BLaER1 treated with 17β-estradiol and CSF1 and Interleukin-3, amounts not matched to agents 10 nM and 100 nM (cell line): Measurements from ENCODE around the gene ZFP14.
A peak's percentile ranks its signal among the peaks of the same experiment; 100 is the strongest.
"Not testable (repeated sequence)": the region's sequence is repeated elsewhere in the genome, so short reads cannot be mapped to it uniquely, and the experiment has no call there.

Experiments used
- H3K27ac ChIP-seq, 11 experiments: shearing (Covaris generic); formaldehyde crosslinking; 2 replicates each; pipeline ENCODE4 v1.8.1; 2022
- H3K27me3 ChIP-seq, 11 experiments: shearing (Covaris generic); formaldehyde crosslinking; 2 replicates each; pipeline ENCODE4 v1.8.1; 2022
- H3K36me3 ChIP-seq, 11 experiments: shearing (Covaris generic); formaldehyde crosslinking; 2 replicates each; pipeline ENCODE4 v1.8.1; 2022
- H3K4me1 ChIP-seq, 10 experiments: shearing (Covaris generic); formaldehyde crosslinking; 2 replicates each; pipeline ENCODE4 v1.8.1; 2022
- H3K4me2 ChIP-seq, 11 experiments: shearing (Covaris generic); formaldehyde crosslinking; 2 replicates each; pipeline ENCODE4 v1.8.1; 2022
- H3K4me3 ChIP-seq, 10 experiments: shearing (Covaris generic); formaldehyde crosslinking; 2 replicates each; pipeline ENCODE4 v1.8.1; 2022
- H3K9ac ChIP-seq, 11 experiments: shearing (Covaris generic); formaldehyde crosslinking; 2 replicates each; pipeline ENCODE4 v1.8.1; 2022
- H3K9me3 ChIP-seq, 11 experiments: shearing (Covaris generic); formaldehyde crosslinking; replicated peaks in 1 of 11; 2 replicates each; pipeline ENCODE4 v1.8.1; 2022
- H4K20me1 ChIP-seq, 11 experiments: shearing (Covaris generic); formaldehyde crosslinking; 2 replicates each; pipeline ENCODE4 v1.8.1; 2022
- Cebpa-rat ChIP-seq, 11 experiments: shearing (Covaris generic); IDR thresholded peaks; 2 replicates each; pipeline ENCODE4 v1.8.1; 2022

Gene ZFP14

GRCh38 chr19:36371886-36372285 is 7.1 kb downstream of the ZFP14 start:
- Histone ChIP-seq H4K20me1 (no peaks in the 10 kb centered on the region), H3K4me1 (peaks cover 0 to 3% (median under 1%) of the 10 kb centered on the region in 10 experiments; a peak in 3 of 20 replicates), H3K9ac (no peak overlapping the region), H3K4me2 (no peak overlapping the region), H3K9me3 (peaks cover 73 to 87% (median 80%) of the 10 kb centered on the region in 11 experiments), H3K27ac (no peak overlapping the region), H3K27me3 (no peaks in the 10 kb centered on the region), H3K36me3 (peaks cover 46 to 77% (median 68%) of the 10 kb centered on the region in 11 experiments), H3K4me3 (no peak overlapping the region)
- no peak for TF ChIP-seq Cebpa-rat (IDR thresholded peaks at IDR 0.05)

DNA sequence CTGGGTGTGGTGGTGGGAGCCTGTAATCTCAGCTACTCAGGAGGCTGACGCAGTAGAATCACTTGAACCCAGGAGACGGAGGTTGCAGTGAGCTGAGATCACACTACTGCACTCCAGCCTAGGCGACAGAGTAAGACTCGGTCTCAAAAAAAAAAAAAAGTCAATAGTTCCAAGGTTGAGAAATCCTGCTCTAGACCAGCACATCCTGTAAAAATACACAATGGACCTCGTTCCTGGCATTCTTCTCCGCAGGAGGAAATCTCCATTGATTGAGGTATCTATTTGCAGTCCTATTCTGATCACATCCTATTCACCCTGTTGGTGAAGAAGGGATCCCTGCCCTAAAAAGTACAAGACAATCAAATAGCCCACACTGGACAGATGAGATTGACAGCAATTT is 15.2 kb downstream of the ZFP14 start:
- Histone ChIP-seq H3K9ac (no peak overlapping the region), H3K9me3 (peaks cover 30 to 55% (median 47%) of the 10 kb centered on the region in 11 experiments; a peak in 21 of 22 replicates), H3K4me3 (no peak overlapping the region), H3K27me3 (no peaks in the 10 kb centered on the region), H4K20me1 (no peaks in the 10 kb centered on the region), H3K4me2 (no peak overlapping the region), H3K27ac (no peak overlapping the region), H3K4me1 (no peaks in the 10 kb centered on the region), H3K36me3 (peaks cover 90 to 97% (median 94%) of the 10 kb centered on the region in 11 experiments)
- no peak for TF ChIP-seq Cebpa-rat (IDR thresholded peaks at IDR 0.05)

GRCh38 chr19:36340786-36341372 is 38.1 kb downstream of the ZFP14 start:
- Histone ChIP-seq H3K9ac (no peak overlapping the region), H3K36me3 (peaks cover 94 to 100% (median 98%) of the 10 kb centered on the region in 11 experiments), H3K9me3 (peaks cover 93 to 100% (median 97%) of the 10 kb centered on the region in 11 experiments), H3K4me2 (no peak overlapping the region), H3K27me3 (no peaks in the 10 kb centered on the region), H3K27ac (no peak overlapping the region), H3K4me1 (no peaks in the 10 kb centered on the region), H4K20me1 (no peaks in the 10 kb centered on the region), H3K4me3 (peak overlapping the region in 5 of 10 experiments; percentile 0 to 32 (median 8); a peak in 4 of 20 replicates)
- TF ChIP-seq Cebpa-rat (IDR thresholded peaks at IDR 0.05), result no peak

- Histone ChIP-seq H3K9ac (peak overlapping the region; percentile 68 to 83 (median 80)), H3K27me3 (no peaks in the 10 kb centered on the region), H3K36me3 (peaks cover 42 to 53% (median 47%) of the 10 kb centered on the region in 11 experiments), H3K27ac (peak overlapping the region; percentile 23 to 78 (median 73); a peak in 21 of 22 replicates), H3K4me2 (peak overlapping the region; percentile 65 to 90 (median 82)), H4K20me1 (no peaks in the 10 kb centered on the region), H3K4me1 (peaks cover 13 to 25% (median 19%) of the 10 kb centered on the region in 10 experiments; a peak in 19 of 20 replicates), H3K4me3 (peak overlapping the region; percentile 77 to 98 (median 94)), H3K9me3 (peaks cover under 1 to 31% (median 11%) of the 10 kb centered on the region in 11 experiments; a peak in 17 of 22 replicates)
- no peak for TF ChIP-seq Cebpa-rat (IDR thresholded peaks at IDR 0.05)
These were observed 47.4 kb downstream of the ZFP14 start for GRCh38 chr19:36331353-36332228.

GRCh38 chr19:36330216-36330615 is 48.8 kb downstream of the ZFP14 start:
- H3K4me1 ChIP-seq, result peaks cover 13 to 25% (median 19%) of the 10 kb centered on the region in 10 experiments; a peak in 19 of 20 replicates
- H3K36me3 ChIP-seq, result peaks cover 45 to 57% (median 52%) of the 10 kb centered on the region in 11 experiments
- H3K4me3 ChIP-seq, result peak overlapping the region in 8 of 10 experiments; percentile 78 to 98 (median 96); a peak in 10 of 20 replicates
- H3K9ac ChIP-seq, result peak overlapping the region in 3 of 11 experiments; percentile 72 to 83 (median 80); a peak in 4 of 22 replicates
- H3K27me3 ChIP-seq, result no peaks in the 10 kb centered on the region
- H3K9me3 ChIP-seq, result peaks cover 0 to 20% (median 6%) of the 10 kb centered on the region in 11 experiments; a peak in 10 of 22 replicates
- H4K20me1 ChIP-seq, result no peaks in the 10 kb centered on the region
- TF ChIP-seq Cebpa-rat (IDR thresholded peaks at IDR 0.05), result no peak
- H3K27ac ChIP-seq, result no peak overlapping the region
- peak overlapping the region in 9 of 11 experiments; percentile 72 to 90 (median 84); a peak in 19 of 22 replicates for H3K4me2 ChIP-seq

DNA sequence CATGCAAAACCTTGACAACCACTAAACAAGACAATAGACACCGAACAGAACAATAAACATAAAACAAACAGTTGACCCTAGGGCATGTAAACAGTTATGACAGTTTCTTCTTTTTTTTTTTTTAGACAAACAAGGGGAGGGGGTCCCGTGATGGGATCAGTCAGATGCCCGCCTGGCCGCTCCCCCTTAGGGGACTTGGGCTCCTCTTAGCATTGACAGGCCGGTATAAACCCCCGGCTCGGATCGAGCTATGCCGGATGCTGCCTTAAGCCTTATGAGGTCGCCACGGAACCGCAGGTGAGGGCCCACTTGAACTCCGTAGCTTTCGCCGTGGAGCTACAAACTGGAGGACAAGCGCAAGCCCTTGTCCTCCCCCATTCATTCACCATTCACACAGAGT is 49.5 kb downstream of the ZFP14 start:
- not testable (repeated sequence) for H3K27ac ChIP-seq, H3K9ac ChIP-seq, H3K27me3 ChIP-seq, H3K4me3 ChIP-seq, H4K20me1 ChIP-seq
- peak overlapping the region in 5 of 11 experiments; percentile 76 to 89 (median 87); a peak in 7 of 22 replicates for H3K4me2 ChIP-seq
- H3K9me3 ChIP-seq, result peaks cover 0 to 20% (median 3%) of the 10 kb centered on the region in 11 experiments; a peak in 9 of 22 replicates
- peaks cover 48 to 62% (median 57%) of the 10 kb centered on the region in 11 experiments for H3K36me3 ChIP-seq
- H3K4me1 ChIP-seq, result peaks cover 13 to 25% (median 19%) of the 10 kb centered on the region in 10 experiments; a peak in 19 of 20 replicates

DNA sequence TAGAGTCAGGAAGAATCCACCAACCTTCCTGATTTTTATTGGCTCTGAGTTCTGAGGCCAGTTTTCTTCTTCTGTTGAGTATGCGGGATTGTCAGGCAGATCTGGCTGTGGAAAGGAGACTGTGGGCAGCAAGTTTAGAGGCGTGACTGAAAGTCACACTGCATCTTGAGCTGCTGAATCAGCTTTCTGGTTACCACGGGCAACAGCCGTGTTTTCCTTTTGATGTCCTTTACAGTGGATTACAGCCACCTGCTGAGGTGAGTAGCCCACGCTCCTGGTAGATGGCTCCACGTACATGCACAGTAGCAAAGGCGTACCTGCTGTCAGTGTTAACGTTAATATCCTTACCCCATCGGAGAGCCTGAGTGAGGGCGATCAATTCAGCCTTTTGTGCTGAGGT is 52.4 kb downstream of the ZFP14 start:
- H3K27ac ChIP-seq, H3K4me3 ChIP-seq, H3K4me2 ChIP-seq, H4K20me1 ChIP-seq, H3K27me3 ChIP-seq, H3K9ac ChIP-seq: not testable (repeated sequence)
- peaks cover 48 to 84% (median 67%) of the 10 kb centered on the region in 11 experiments for H3K36me3 ChIP-seq
- peaks cover 7 to 18% (median 13%) of the 10 kb centered on the region in 10 experiments; a peak in 18 of 20 replicates for H3K4me1 ChIP-seq
- peaks cover 0 to 13% (median 0%) of the 10 kb centered on the region in 11 experiments; a peak in 5 of 22 replicates for H3K9me3 ChIP-seq

DNA sequence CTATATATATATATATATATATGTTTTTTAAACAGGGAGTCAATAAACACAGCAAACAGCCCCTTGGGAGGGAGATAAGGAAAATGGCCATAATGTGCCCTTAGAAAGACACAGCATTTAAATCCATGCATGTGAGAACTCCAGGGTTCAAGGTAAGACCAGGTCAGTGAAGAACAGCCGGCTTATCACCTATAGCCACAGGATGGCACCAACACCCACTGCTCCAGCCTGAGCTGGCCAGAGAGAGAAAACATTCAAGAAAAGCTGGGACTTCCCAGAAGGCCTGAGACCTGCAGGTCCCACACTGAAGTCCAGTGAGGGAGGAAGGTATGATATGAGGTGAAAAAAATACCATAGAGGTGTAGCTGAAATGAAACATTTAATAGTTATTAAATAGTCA is 63.8 kb downstream of the ZFP14 start:
- H3K4me1 ChIP-seq, H3K4me2 ChIP-seq, H4K20me1 ChIP-seq, H3K9ac ChIP-seq, H3K9me3 ChIP-seq, H3K27me3 ChIP-seq, H3K4me3 ChIP-seq, H3K27ac ChIP-seq: not testable (repeated sequence)
- peaks cover 0 to 21% (median 9%) of the 10 kb centered on the region in 11 experiments; a peak in 17 of 22 replicates for H3K36me3 ChIP-seq

DNA sequence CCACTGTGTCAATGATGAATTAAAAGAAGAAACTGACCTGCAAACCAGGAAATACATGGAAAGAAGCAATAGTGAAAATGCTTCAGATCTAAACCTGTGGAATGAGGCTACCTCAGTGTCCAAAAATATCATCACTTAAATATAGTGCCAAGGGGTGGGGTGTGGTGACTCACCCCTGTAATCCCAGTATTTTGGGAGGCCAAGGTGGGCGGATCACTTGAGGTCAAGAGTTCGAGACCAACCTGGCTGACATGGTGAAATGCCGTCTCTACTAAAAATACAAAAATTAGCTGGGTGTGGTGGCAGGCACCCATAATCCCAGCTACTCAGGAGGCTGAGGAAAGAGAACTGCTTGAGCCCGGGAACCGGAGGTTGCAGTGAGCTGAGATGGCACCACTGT is 64.9 kb downstream of the ZFP14 start:
- H3K4me1 ChIP-seq, H3K4me2 ChIP-seq, H3K27me3 ChIP-seq, H3K4me3 ChIP-seq, H3K9ac ChIP-seq, H3K27ac ChIP-seq, H4K20me1 ChIP-seq: not testable (repeated sequence)
- peaks cover 0 to 16% (median 6%) of the 10 kb centered on the region in 11 experiments; a peak in 14 of 22 replicates for H3K36me3 ChIP-seq
- peaks cover 0 to 15% (median 3%) of the 10 kb centered on the region in 11 experiments; a peak in 6 of 22 replicates for H3K9me3 ChIP-seq

DNA sequence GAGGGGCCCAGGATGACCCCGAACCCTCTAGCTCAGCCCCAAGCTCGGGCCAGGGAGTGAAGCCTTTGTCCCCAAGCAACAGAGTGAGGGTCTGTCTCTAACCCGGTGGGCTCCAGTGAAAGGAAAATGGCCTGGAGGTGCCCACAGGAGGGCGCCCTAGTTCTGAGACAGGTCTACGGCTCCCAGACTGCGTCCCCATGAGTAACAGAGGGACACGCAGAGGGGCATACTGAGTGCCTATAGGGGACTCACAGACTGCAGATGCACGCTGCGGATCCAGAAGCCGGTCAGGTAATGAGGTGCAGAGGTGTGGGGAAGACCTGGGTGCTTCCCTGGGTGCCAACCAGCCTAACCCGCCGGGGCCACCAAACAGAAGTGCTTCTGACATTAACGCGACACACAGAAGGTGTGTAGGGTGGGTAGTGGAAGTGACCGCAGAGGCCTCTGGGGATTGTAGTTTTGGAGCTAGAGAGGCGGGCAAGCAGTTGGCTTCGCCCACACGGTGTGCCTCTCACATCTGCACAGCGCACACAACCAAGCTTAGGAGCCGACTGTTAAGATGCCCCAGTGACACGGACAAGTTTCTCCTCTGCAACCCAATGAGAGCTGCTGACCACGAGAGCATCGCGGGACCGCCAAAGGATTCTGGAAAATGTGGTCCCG is 67.8 kb downstream of the ZFP14 start:
- not testable (repeated sequence) for H3K4me1 ChIP-seq, H3K36me3 ChIP-seq, H3K4me2 ChIP-seq, H4K20me1 ChIP-seq, H3K9ac ChIP-seq, H3K4me3 ChIP-seq, H3K27me3 ChIP-seq, H3K27ac ChIP-seq
- H3K9me3 ChIP-seq, result peaks cover 0 to 15% (median 4%) of the 10 kb centered on the region in 11 experiments; a peak in 6 of 22 replicates

DNA sequence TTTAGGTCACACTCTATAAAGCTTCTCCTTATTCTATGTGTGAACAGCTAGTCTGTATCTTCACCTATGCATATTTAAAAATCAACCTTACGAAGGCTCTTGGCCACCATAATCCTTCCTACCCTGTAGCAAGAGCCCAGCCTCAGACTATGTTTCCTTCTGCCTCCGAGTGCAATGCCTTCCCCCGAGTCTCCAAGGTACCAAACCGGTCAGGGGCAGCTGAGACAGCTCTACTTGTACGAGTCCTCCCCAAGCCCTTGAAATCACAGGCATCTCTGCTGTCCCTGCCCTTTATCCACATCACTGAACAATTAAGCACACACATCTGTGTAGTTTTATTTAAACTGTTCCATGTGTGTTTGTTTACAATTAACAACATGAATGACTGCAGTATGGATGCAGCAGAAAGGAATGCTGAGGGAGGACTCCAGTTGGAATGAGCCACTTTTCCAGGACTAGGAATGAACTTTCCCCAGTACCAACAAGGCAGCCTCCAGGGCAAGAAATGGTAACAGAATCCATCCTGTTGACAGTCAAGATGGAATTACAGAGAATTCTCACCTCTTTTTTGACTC is 68.5 kb downstream of the ZFP14 start:
- H3K27ac ChIP-seq, H4K20me1 ChIP-seq, H3K36me3 ChIP-seq, H3K27me3 ChIP-seq, H3K4me1 ChIP-seq: not testable (repeated sequence)
- peaks cover 0 to 15% (median 4%) of the 10 kb centered on the region in 11 experiments; a peak in 6 of 22 replicates for H3K9me3 ChIP-seq
- H3K9ac ChIP-seq, result peak overlapping the region in 5 of 11 experiments; percentile 68 to 73 (median 72); a peak in 9 of 22 replicates
- H3K4me3 ChIP-seq, result peak overlapping the region; percentile 41 to 66 (median 57); a peak in 17 of 20 replicates
- peak overlapping the region; percentile 37 to 62 (median 48); a peak in 20 of 22 replicates for H3K4me2 ChIP-seq
